Neutrophil (primary cell): ENCODE data around the gene RHEX.

Experiments used
- H3K27ac ChIP-seq: fragments of 200-600 bp; sonication (generic); 2 replicates; pipeline ENCODE4 v1.5.1; 2016; ENCODE audit warnings: mild to moderate bottlenecking, moderate library complexity
- H3K27me3 ChIP-seq: fragments of 200-600 bp; sonication (generic); 2 replicates; pipeline ENCODE4 v1.6.0; 2016; ENCODE audit warnings: mild to moderate bottlenecking
- H3K36me3 ChIP-seq: fragments of 200-600 bp; sonication (generic); 2 replicates; pipeline ENCODE4 v1.5.1; 2017
- H3K4me1 ChIP-seq, 2 experiments: fragments of 200-600 bp in 1 of 2; sonication (generic) in 1 of 2; 1 replicate in 1 of 2; 2 replicates in 1 of 2; pipeline versions ENCODE4 v1.5.1 to v1.6.1; 2013 to 2016; ENCODE audit warnings: low read depth in 1 of 2, low read length in 1 of 2, mild to moderate bottlenecking in 1 of 2, moderate library complexity in 1 of 2; ENCODE audit not compliant: control insufficient read depth in 1 of 2, insufficient read depth in 1 of 2
- H3K4me3 ChIP-seq, 2 experiments: fragments of 200-600 bp in 1 of 2; sonication (generic) in 1 of 2; 1 replicate in 1 of 2; 2 replicates in 1 of 2; pipeline ENCODE4 v1.5.1; 2013 to 2016; ENCODE audit warnings: low read depth in 1 of 2, low read length in 1 of 2, mild to moderate bottlenecking in 1 of 2, moderate library complexity in 1 of 2
- H3K9me3 ChIP-seq: fragments of 200-600 bp; sonication (generic); 2 replicates; pipeline ENCODE4 v1.5.1; 2016
- TF ChIP-seq, protein P1 (sequence below): fragments of 200-600 bp; sonication (generic); IDR thresholded peaks from 2 replicates; pipeline ENCODE4 v1.5.1; 2016; ENCODE audit warnings: antibody characterized with exemption

RHEX gene

GRCh38 chr1:206131037-206131436 lies 78.1 kb downstream of the RHEX start:
- no peaks in the 10 kb centered on the region for H3K9me3 ChIP-seq

DNA sequence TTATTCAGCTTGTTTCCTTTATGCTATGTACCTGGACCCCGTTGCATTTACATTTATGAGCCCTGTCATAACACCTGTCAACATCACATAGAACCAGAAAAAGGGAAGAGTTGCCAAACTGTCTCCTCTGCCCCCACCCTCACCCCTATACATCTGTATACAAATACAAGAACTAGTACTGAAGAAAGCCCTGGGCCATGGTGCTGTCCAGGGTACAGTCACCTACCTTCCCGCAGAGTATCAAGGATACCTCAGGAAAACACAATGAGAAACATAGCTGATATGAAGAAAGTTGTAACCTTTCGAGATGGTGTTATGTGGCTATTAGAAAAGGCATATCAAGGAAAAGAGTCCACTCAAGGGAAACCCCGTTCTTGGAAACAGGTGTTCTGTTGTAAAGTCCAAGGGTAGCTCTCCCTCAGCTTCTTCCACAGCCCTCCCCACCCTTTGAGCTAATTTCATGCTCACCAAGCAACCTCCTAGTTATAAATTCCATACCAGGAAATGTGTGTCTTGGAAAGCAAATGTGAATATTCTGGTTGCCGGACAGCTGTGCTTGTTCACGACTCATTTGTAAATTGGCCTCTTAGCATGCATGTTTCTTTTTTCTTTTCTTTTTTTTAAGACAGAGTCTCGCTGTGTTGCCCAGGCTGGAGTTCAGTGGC lies 80.9 kb downstream of the RHEX start:
- Histone ChIP-seq H3K27ac (no peak overlapping the region), H3K4me3 (no peak overlapping the region), H3K36me3 (no peaks in the 10 kb centered on the region), H3K4me1 (no peaks in the 10 kb centered on the region), H3K9me3 (no peaks in the 10 kb centered on the region), H3K27me3 (peaks cover 21% of the 10 kb centered on the region)
- TF ChIP-seq, protein P1, sequence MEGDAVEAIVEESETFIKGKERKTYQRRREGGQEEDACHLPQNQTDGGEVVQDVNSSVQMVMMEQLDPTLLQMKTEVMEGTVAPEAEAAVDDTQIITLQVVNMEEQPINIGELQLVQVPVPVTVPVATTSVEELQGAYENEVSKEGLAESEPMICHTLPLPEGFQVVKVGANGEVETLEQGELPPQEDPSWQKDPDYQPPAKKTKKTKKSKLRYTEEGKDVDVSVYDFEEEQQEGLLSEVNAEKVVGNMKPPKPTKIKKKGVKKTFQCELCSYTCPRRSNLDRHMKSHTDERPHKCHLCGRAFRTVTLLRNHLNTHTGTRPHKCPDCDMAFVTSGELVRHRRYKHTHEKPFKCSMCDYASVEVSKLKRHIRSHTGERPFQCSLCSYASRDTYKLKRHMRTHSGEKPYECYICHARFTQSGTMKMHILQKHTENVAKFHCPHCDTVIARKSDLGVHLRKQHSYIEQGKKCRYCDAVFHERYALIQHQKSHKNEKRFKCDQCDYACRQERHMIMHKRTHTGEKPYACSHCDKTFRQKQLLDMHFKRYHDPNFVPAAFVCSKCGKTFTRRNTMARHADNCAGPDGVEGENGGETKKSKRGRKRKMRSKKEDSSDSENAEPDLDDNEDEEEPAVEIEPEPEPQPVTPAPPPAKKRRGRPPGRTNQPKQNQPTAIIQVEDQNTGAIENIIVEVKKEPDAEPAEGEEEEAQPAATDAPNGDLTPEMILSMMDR: no peak

More at GRCh38 chr1:206131037-206131436, 78.1 kb downstream of the RHEX start:
- peaks cover 21% of the 10 kb centered on the region for H3K27me3 ChIP-seq
- H3K4me3 ChIP-seq: no peak overlapping the region
- H3K4me1 ChIP-seq: no peaks in the 10 kb centered on the region
- H3K36me3 ChIP-seq: no peaks in the 10 kb centered on the region
- no peak overlapping the region for H3K27ac ChIP-seq
- TF ChIP-seq, protein P1: no peak

GRCh38 chr1:206135248-206135647 lies 82.3 kb downstream of the RHEX start:
- Histone ChIP-seq H3K9me3 (no peaks in the 10 kb centered on the region), H3K36me3 (no peaks in the 10 kb centered on the region), H3K4me3 (no peak overlapping the region), H3K4me1 (no peaks in the 10 kb centered on the region), H3K27ac (no peak overlapping the region), H3K27me3 (peaks cover 22% of the 10 kb centered on the region)
- TF ChIP-seq, protein P1: no peak

- Histone ChIP-seq H3K4me1 (no peaks in the 10 kb centered on the region), H3K27ac (no peak overlapping the region), H3K4me3 (no peak overlapping the region), H3K9me3 (no peaks in the 10 kb centered on the region), H3K36me3 (no peaks in the 10 kb centered on the region), H3K27me3 (peaks cover 29% of the 10 kb centered on the region)
- TF ChIP-seq, protein P1: no peak
Measured at GRCh38 chr1:206136241-206136640, 83.3 kb downstream of the RHEX start.

GRCh38 chr1:206142011-206142410 lies 89.0 kb downstream of the RHEX start:
- peaks cover 32% of the 10 kb centered on the region for H3K27me3 ChIP-seq
- TF ChIP-seq, protein P1: no peak
- no peak overlapping the region for H3K4me3 ChIP-seq
- no peaks in the 10 kb centered on the region for H3K9me3 ChIP-seq
- no peaks in the 10 kb centered on the region for H3K36me3 ChIP-seq
- no peaks in the 10 kb centered on the region for H3K4me1 ChIP-seq
- no peak overlapping the region for H3K27ac ChIP-seq
